HT-29 (cell line): Measurements from ENCODE around the gene VRK2. TPM values are rescaled to one million over a fixed set of nuclear protein-coding genes. Genes with fewer than 3 reads are reported as not detected.
"Not testable (repeated sequence)": the region's sequence is repeated elsewhere in the genome, so short reads cannot be mapped to it uniquely, and the experiment has no call there.

Experiments used
- DNase-seq: peaks from one replicate; pipeline ENCODE4 v3.0.0-alpha.2; 2015; ENCODE audit warnings: low spot score
- total RNA-seq: library from RNA; depleted of rRNA; stranded (reverse); fragments of >200 nt; shearing (Covaris generic); gene quantifications from 2 replicates; pipeline ENCODE4 v1.2.3, GENCODE V29; 2014

The VRK2 gene
- total RNA-seq, 1 experiment from 2014 or later = 10.3 TPM

GRCh38 chr2:58107803-58108710 lies 61.5 kb downstream of the VRK2 start:
- DNase-seq = peak; percentile 80

GRCh38 chr2:58109481-58109880 lies 62.9 kb downstream of the VRK2 start:
- DNase-seq = no peak

- DNase-seq = no peak
Measured at GRCh38 chr2:58110765-58111164, 64.2 kb downstream of the VRK2 start.

GRCh38 chr2:58113563-58113962 lies 67.0 kb downstream of the VRK2 start:
- not testable (repeated sequence) for DNase-seq

- no peak for DNase-seq
Measured at GRCh38 chr2:58120626-58121229, 74.1 kb downstream of the VRK2 start.

GRCh38 chr2:58122040-58122439 lies 75.4 kb downstream of the VRK2 start:
- no peak for DNase-seq

- no peak for DNase-seq
Measured at GRCh38 chr2:58122540-58122939, 75.9 kb downstream of the VRK2 start.

- no peak for DNase-seq
Measured at GRCh38 chr2:58127111-58127510, 80.5 kb downstream of the VRK2 start.

- DNase-seq = no peak
Measured at GRCh38 chr2:58130238-58130637, 83.6 kb downstream of the VRK2 start.

- no peak for DNase-seq
Measured at GRCh38 chr2:58131191-58132011, 84.8 kb downstream of the VRK2 start.

- no peak for DNase-seq
Measured at GRCh38 chr2:58133395-58133794, 86.8 kb downstream of the VRK2 start.

GRCh38 chr2:58135861-58136260 lies 89.3 kb downstream of the VRK2 start:
- DNase-seq = no peak

GRCh38 chr2:58137221-58137620 lies 90.6 kb downstream of the VRK2 start:
- no peak for DNase-seq

GRCh38 chr2:58137856-58138255 lies 91.2 kb downstream of the VRK2 start:
- DNase-seq = no peak

GRCh38 chr2:58138396-58139030 lies 91.9 kb downstream of the VRK2 start:
- no peak for DNase-seq

- no peak for DNase-seq
Measured at GRCh38 chr2:58140508-58141072, 94.0 kb downstream of the VRK2 start.

- DNase-seq = not testable (repeated sequence)
Measured at GRCh38 chr2:58145769-58146168, 99.2 kb downstream of the VRK2 start.

GRCh38 chr2:58146707-58147106 lies 100.1 kb downstream of the VRK2 start:
- DNase-seq = peak; percentile 32

- no peak for DNase-seq
Measured at GRCh38 chr2:58155160-58155778, 108.7 kb downstream of the VRK2 start.

GRCh38 chr2:58156780-58157179 lies 110.2 kb downstream of the VRK2 start:
- no peak for DNase-seq

GRCh38 chr2:58157754-58158153 lies 111.1 kb downstream of the VRK2 start:
- no peak for DNase-seq
